NCI-H2081 treated with DMSO at 0.1 percent for 48 hours (cell line): Measurements from ENCODE around the gene C16orf89.
A peak's percentile ranks its signal among the peaks of the same experiment; 100 is the strongest.
"Not testable (repeated sequence)": the region's sequence is repeated elsewhere in the genome, so short reads cannot be mapped to it uniquely, and the experiment has no call there.

Source experiments
- DNase-seq: peaks from one replicate; lab custom pipeline; 2025; lab: John Stamatoyannopoulos, UW

C16orf89 gene

GRCh38 chr16:5060073-5060641 lies 5.6 kb downstream of the C16orf89 start:
- DNase-seq = no peak

- DNase-seq = no peak
These were observed 6.2 kb downstream of the C16orf89 start for GRCh38 chr16:5059386-5060072.

- DNase-seq = no peak
These were observed 7.3 kb downstream of the C16orf89 start for GRCh38 chr16:5058476-5058875.

GRCh38 chr16:5056352-5056751 lies 9.4 kb downstream of the C16orf89 start:
- DNase-seq = no peak

- DNase-seq = no peak
These were observed 10.6 kb downstream of the C16orf89 start for GRCh38 chr16:5054876-5055865.

- DNase-seq = no peak
These were observed 18.8 kb downstream of the C16orf89 start for GRCh38 chr16:5046914-5047313.

- DNase-seq = no peak
These were observed 20.1 kb downstream of the C16orf89 start for GRCh38 chr16:5045499-5046115.

- not testable (repeated sequence) for DNase-seq
These were observed 21.2 kb downstream of the C16orf89 start for GRCh38 chr16:5044581-5044980.

GRCh38 chr16:5044011-5044540 lies 21.7 kb downstream of the C16orf89 start:
- no peak for DNase-seq

GRCh38 chr16:5042574-5043171 lies 23.1 kb downstream of the C16orf89 start:
- no peak for DNase-seq

GRCh38 chr16:5041600-5042133 lies 24.1 kb downstream of the C16orf89 start:
- DNase-seq = no peak

GRCh38 chr16:5040451-5040850 lies 25.3 kb downstream of the C16orf89 start:
- no peak for DNase-seq

GRCh38 chr16:5036228-5037156 lies 29.3 kb downstream of the C16orf89 start:
- no peak for DNase-seq

GRCh38 chr16:5035909-5036227 lies 29.9 kb downstream of the C16orf89 start:
- DNase-seq = no peak

- no peak for DNase-seq
These were observed 31.6 kb downstream of the C16orf89 start for GRCh38 chr16:5034167-5034523.

GRCh38 chr16:5033256-5034166 lies 32.2 kb downstream of the C16orf89 start, which contains the start of gene NAGPA:
Gene NAGPA (minus strand): TSS chr16:5033935. CDS start chr16:5033914, 21 bp downstream.
- DNase-seq = peak; percentile 10

GRCh38 chr16:5032748-5033167 lies 33.0 kb downstream of the C16orf89 start:
- DNase-seq = no peak

GRCh38 chr16:5031601-5032000 lies 34.2 kb downstream of the C16orf89 start:
- DNase-seq = no peak

GRCh38 chr16:5030251-5030870 lies 35.4 kb downstream of the C16orf89 start:
- DNase-seq = no peak
